Loucy (cell line): ENCODE data around the gene ELL.

Source experiments
- H2AFZ ChIP-seq: fragments of 200-600 bp; sonication (generic); 2 replicates; pipeline ENCODE4 v1.6.0; 2016; ENCODE audit warnings: antibody characterized with exemption, mild to moderate bottlenecking, low read length, moderate library complexity
- H3F3A ChIP-seq: fragments of 200-600 bp; 2 replicates; pipeline ENCODE4 v1.6.0; 2016; ENCODE audit warnings: antibody characterized with exemption, low read depth, mild to moderate bottlenecking
- H3K27me3 ChIP-seq: fragments of 200-600 bp; sonication (generic); 2 replicates; pipeline ENCODE4 v1.6.1; 2014; ENCODE audit warnings: low read length, mild to moderate bottlenecking; ENCODE audit not compliant: insufficient read depth, poor library complexity, severe bottlenecking
- H3K36me3 ChIP-seq: fragments of 200-600 bp; sonication (generic); 2 replicates; pipeline ENCODE4 v1.6.1; 2016; ENCODE audit warnings: low read length; ENCODE audit not compliant: insufficient read depth
- H3K4me1 ChIP-seq: fragments of 200-600 bp; sonication (generic); 2 replicates; pipeline ENCODE4 v1.5.1; 2014; ENCODE audit warnings: low read length, mild to moderate bottlenecking; ENCODE audit not compliant: insufficient read depth, poor library complexity, severe bottlenecking
- H3K4me2 ChIP-seq: fragments of 200-600 bp; sonication (generic); 2 replicates; pipeline ENCODE4 v1.6.0; 2014; ENCODE audit warnings: antibody characterized with exemption, low read length, low read depth, mild to moderate bottlenecking; ENCODE audit not compliant: poor library complexity, severe bottlenecking
- H3K4me3 ChIP-seq: fragments of 200-600 bp; sonication (generic); 2 replicates; pipeline ENCODE4 v1.5.1; 2014; ENCODE audit warnings: low read length, mild to moderate bottlenecking, mixed read lengths; ENCODE audit not compliant: poor library complexity, severe bottlenecking
- H3K79me2 ChIP-seq: fragments of 200-600 bp; sonication (generic); 2 replicates; pipeline ENCODE4 v1.6.1; 2014; ENCODE audit warnings: low read length; ENCODE audit not compliant: insufficient read depth
- H3K9ac ChIP-seq: fragments of 200-600 bp; sonication (generic); 2 replicates; pipeline ENCODE4 v1.6.0; 2014; ENCODE audit warnings: mild to moderate bottlenecking, low read depth, low read length, moderate library complexity; ENCODE audit not compliant: poor library complexity, severe bottlenecking
- H3K9me2 ChIP-seq: fragments of 200-600 bp; sonication (generic); replicated peaks from 2 replicates; pipeline ENCODE4 v1.6.1; 2016; ENCODE audit warnings: low read depth, low read length, mixed read lengths
- H3K9me3 ChIP-seq: fragments of 200-600 bp; sonication (generic); 2 replicates; pipeline ENCODE4 v1.6.1; 2014; ENCODE audit warnings: mild to moderate bottlenecking, antibody characterized with exemption, low read length, low read depth; ENCODE audit not compliant: insufficient read depth
- H4K20me1 ChIP-seq: fragments of 200-600 bp; sonication (generic); 2 replicates; pipeline ENCODE4 v1.6.0; 2014; ENCODE audit warnings: antibody characterized with exemption, low read length, mild to moderate bottlenecking; ENCODE audit not compliant: insufficient read depth, poor library complexity, severe bottlenecking
- EZH2phosphoT487 ChIP-seq: fragments of 200-600 bp; IDR thresholded peaks from 2 replicates; pipeline ENCODE4 v1.6.1; 2018; ENCODE audit warnings: antibody characterized with exemption, mild to moderate bottlenecking, moderate library complexity, borderline replicate concordance
- TF ChIP-seq, protein P1 (sequence below): fragments of 200-600 bp; sonication (generic); conservative IDR thresholded peaks from 2 replicates; pipeline ENCODE4 v1.5.1; 2014; ENCODE audit warnings: mild to moderate bottlenecking, antibody characterized with exemption, low read length

Gene ELL

GRCh38 chr19:18475004-18475453 is 46.8 kb downstream of the ELL start:
- Histone ChIP-seq H3K4me3 (no peak overlapping the region), H3K36me3 (peaks cover 15% of the 10 kb centered on the region; the same call in 1 of the 2 replicates), H3K4me1 (peaks cover 10% of the 10 kb centered on the region), H3F3A (no peaks in the 10 kb centered on the region), H2AFZ (no peak overlapping the region), H3K9ac (no peak overlapping the region), H3K9me3 (no peaks in the 10 kb centered on the region), H4K20me1 (peaks cover 21% of the 10 kb centered on the region), H3K27me3 (no peaks in the 10 kb centered on the region), H3K9me2 (no peaks in the 10 kb centered on the region), H3K79me2 (peaks cover 67% of the 10 kb centered on the region; the same call in 1 of the 2 replicates), H3K4me2 (no peak overlapping the region)
- TF ChIP-seq, protein P1, sequence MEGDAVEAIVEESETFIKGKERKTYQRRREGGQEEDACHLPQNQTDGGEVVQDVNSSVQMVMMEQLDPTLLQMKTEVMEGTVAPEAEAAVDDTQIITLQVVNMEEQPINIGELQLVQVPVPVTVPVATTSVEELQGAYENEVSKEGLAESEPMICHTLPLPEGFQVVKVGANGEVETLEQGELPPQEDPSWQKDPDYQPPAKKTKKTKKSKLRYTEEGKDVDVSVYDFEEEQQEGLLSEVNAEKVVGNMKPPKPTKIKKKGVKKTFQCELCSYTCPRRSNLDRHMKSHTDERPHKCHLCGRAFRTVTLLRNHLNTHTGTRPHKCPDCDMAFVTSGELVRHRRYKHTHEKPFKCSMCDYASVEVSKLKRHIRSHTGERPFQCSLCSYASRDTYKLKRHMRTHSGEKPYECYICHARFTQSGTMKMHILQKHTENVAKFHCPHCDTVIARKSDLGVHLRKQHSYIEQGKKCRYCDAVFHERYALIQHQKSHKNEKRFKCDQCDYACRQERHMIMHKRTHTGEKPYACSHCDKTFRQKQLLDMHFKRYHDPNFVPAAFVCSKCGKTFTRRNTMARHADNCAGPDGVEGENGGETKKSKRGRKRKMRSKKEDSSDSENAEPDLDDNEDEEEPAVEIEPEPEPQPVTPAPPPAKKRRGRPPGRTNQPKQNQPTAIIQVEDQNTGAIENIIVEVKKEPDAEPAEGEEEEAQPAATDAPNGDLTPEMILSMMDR: no peak

- Histone ChIP-seq H3K27me3 (no peaks in the 10 kb centered on the region), H3K36me3 (peaks cover 16% of the 10 kb centered on the region; the same call in 1 of the 2 replicates), H3K4me1 (peaks cover 6% of the 10 kb centered on the region), H3K9ac (no peak overlapping the region), H4K20me1 (peaks cover 27% of the 10 kb centered on the region), H3K4me3 (no peak overlapping the region), H3K9me2 (no peaks in the 10 kb centered on the region), H3K4me2 (no peak overlapping the region), H3K9me3 (no peaks in the 10 kb centered on the region), H2AFZ (no peak overlapping the region), H3F3A (no peaks in the 10 kb centered on the region), H3K79me2 (peaks cover 61% of the 10 kb centered on the region; the same call in 1 of the 2 replicates)
- TF ChIP-seq EZH2phosphoT487: no peak
- TF ChIP-seq, protein P1: no peak
Observed at GRCh38 chr19:18474366-18474887, 47.4 kb downstream of the ELL start.

DNA sequence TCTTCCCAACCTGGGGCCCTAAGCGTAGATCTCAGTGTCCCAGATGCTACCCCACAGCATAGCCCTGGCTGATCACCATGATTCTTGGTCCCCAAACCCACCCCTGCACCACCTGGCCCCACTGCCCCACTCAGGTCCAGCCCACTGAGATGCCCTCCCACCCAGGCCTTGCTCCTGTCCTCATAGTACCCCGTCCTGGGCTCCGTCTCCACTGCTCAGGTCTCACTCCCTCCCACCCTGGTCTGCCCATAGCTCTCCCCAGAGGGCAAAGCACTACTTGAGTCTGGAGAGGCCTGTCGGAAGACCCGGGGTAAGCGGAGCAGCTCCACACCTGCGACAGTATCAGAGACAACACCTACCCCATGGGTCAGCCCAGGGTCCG is 48.2 kb downstream of the ELL start:
- TF ChIP-seq EZH2phosphoT487: no peak
- TF ChIP-seq, protein P1: no peak
- H3K4me1 ChIP-seq: no peaks in the 10 kb centered on the region
- no peak overlapping the region for H3K4me2 ChIP-seq
- H3K4me3 ChIP-seq: no peak overlapping the region
- no peak overlapping the region for H3K9ac ChIP-seq
- H2AFZ ChIP-seq: no peak overlapping the region
- H3K9me2 ChIP-seq: no peaks in the 10 kb centered on the region
- peaks cover 24% of the 10 kb centered on the region; the same call in 1 of the 2 replicates for H3K36me3 ChIP-seq
- H3K79me2 ChIP-seq: peaks cover 62% of the 10 kb centered on the region; the same call in 1 of the 2 replicates
- H4K20me1 ChIP-seq: peaks cover 27% of the 10 kb centered on the region
- no peaks in the 10 kb centered on the region for H3K9me3 ChIP-seq
- no peaks in the 10 kb centered on the region for H3F3A ChIP-seq
- H3K27me3 ChIP-seq: no peaks in the 10 kb centered on the region
